KOPT-K1 (cell line): Measurements from ENCODE around the gene ARMH4.

ENCODE experiments used
- H3K27ac ChIP-seq: fragments of 200-600 bp; sonication (generic); 2 replicates; pipeline ENCODE4 v1.5.1; 2016; ENCODE audit warnings: antibody characterized with exemption, mild to moderate bottlenecking, low read depth, low read length; ENCODE audit not compliant: poor library complexity, severe bottlenecking
- H3K36me3 ChIP-seq: fragments of 200-600 bp; sonication (generic); 2 replicates; pipeline ENCODE4 v1.5.1; 2017; ENCODE audit warnings: antibody characterized with exemption, mild to moderate bottlenecking, low read length, moderate library complexity; ENCODE audit not compliant: insufficient read depth
- H3K9me3 ChIP-seq: fragments of 200-600 bp; sonication (generic); 2 replicates; pipeline ENCODE4 v1.5.1; 2017; ENCODE audit warnings: antibody characterized with exemption, low read length, mild to moderate bottlenecking; ENCODE audit not compliant: insufficient read depth, poor library complexity, severe bottlenecking

Gene ARMH4

DNA sequence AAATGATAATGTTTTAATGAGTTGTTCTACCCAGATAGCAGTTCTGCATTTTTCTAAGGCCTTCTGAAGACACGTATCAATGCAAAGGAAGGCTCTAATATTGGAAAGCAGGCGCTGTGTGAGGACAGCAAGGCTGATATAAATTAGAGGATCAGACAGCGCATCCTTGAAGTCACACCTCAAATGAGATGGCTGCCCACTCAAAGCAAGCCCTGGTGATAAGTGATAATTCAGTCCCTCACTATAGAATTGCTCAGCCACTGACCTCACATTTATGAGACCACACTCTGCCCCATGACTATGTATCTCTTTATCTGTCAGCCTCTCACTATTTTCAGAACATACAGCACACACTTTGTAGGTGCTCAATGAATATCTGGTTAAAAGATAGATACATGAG is 62.4 kb downstream of the ARMH4 start:
- H3K27ac ChIP-seq: no peak overlapping the region
- no peaks in the 10 kb centered on the region for H3K36me3 ChIP-seq
- no peaks in the 10 kb centered on the region for H3K9me3 ChIP-seq

DNA sequence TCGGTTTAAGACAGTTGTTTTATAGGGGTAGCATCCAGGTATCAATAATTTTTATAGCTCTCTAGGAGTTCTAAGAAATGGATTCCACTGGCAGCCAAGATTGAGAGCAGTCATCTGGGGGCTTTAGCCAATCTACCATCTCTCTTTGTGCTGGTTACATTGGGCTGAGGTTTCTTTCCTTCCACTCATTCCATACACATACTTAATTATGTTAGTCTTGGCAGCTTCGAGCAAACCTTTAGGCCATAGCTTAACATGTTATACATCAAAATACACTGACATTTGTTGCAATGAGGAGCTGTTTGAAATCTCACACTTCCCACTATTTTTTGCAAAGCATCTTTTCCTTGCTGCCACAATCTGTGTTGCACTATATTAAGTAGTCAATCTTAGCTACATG is 63.1 kb downstream of the ARMH4 start:
- Histone ChIP-seq H3K9me3 (no peaks in the 10 kb centered on the region), H3K27ac (no peak overlapping the region), H3K36me3 (no peaks in the 10 kb centered on the region)

- no peaks in the 10 kb centered on the region for H3K9me3 ChIP-seq
Observed at GRCh38 chr14:58085877-58086276, 66.1 kb downstream of the ARMH4 start.

DNA sequence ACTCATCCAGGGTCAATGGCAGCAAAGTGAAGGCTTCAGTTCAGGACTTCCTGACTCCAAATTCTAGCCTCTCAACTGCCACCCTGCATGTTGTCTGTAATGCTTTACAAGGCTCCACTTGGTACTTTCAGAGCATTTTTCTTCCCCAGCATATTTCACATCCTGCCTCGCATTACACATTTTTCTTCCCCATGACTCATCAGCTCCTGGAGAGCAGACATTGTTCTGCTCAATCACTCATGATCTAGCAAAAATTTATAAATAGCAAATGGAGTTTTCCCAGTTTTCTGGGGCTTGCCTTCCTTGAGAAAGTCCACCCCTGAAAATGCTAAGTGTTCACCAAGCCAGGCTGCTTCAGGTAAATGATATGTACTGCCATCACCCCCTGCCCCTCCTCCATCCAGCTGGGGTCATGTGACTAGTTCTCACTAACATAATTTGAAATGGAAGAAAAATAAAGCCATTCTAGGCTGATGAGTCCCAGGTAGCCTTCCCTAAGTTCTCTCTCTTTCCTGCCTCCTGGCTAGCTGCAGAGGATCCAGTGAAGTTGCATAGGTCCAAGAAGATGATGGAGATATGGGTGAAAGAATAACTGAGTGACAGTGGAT is 69.4 kb downstream of the ARMH4 start:
- Histone ChIP-seq H3K9me3 (no peaks in the 10 kb centered on the region), H3K36me3 (no peaks in the 10 kb centered on the region), H3K27ac (no peak overlapping the region)

More at GRCh38 chr14:58085877-58086276, 66.1 kb downstream of the ARMH4 start:
- Histone ChIP-seq H3K36me3 (no peaks in the 10 kb centered on the region), H3K27ac (no peak overlapping the region)

GRCh38 chr14:58082011-58082410 is 70.0 kb downstream of the ARMH4 start:
- Histone ChIP-seq H3K27ac (no peak overlapping the region), H3K36me3 (no peaks in the 10 kb centered on the region)

GRCh38 chr14:58078471-58078870 is 73.5 kb downstream of the ARMH4 start:
- Histone ChIP-seq H3K36me3 (no peaks in the 10 kb centered on the region), H3K27ac (no peak overlapping the region), H3K9me3 (no peaks in the 10 kb centered on the region)

More at GRCh38 chr14:58082011-58082410, 70.0 kb downstream of the ARMH4 start:
- no peaks in the 10 kb centered on the region for H3K9me3 ChIP-seq

- Histone ChIP-seq H3K36me3 (no peaks in the 10 kb centered on the region), H3K9me3 (no peaks in the 10 kb centered on the region), H3K27ac (no peak overlapping the region)
Observed at GRCh38 chr14:58078068-58078467, 73.9 kb downstream of the ARMH4 start.

- Histone ChIP-seq H3K36me3 (no peaks in the 10 kb centered on the region), H3K9me3 (no peaks in the 10 kb centered on the region), H3K27ac (no peak overlapping the region)
Observed at GRCh38 chr14:58077621-58078020, 74.4 kb downstream of the ARMH4 start.

- no peaks in the 10 kb centered on the region for H3K36me3 ChIP-seq
- H3K27ac ChIP-seq: no peak overlapping the region
- no peaks in the 10 kb centered on the region for H3K9me3 ChIP-seq
Observed at GRCh38 chr14:58073516-58073915, 78.5 kb downstream of the ARMH4 start.

DNA sequence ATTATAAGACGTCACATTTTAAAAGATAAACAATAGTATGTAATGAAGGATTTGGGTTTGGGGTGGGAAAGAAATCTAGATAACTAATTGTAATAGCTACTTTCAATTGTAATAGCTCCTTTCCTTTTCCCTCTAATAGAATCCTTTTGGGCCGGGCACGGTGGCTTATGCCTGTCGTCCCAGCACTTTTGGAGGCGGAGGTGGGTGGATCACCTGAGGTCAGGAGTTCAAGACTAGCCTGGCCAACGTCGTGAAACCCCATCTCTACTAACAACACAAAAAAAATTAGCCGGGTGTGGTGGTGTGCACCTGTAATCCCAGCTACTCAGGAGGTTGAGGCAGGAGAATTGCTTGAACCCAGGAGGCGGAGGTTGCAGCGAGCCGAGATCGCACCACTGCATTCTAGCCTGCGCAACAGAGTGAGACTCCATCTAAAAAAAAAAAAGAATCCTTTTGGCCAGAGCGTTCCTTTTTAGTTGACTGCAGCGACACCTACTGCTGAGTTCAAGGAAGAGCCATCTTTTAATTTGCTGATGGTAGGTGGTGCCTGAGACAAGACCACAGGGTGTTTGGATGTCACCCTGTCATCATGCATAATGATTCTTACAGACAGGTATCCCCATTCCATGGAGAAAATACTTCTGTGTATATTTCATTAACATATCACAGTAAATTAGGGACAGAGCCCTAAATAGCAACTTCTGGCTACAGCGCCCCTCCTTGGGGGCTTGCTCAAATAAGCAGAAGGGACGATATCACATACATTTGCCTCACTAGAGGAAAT is 79.5 kb downstream of the ARMH4 start:
- H3K27ac ChIP-seq: no peak overlapping the region
- no peaks in the 10 kb centered on the region for H3K36me3 ChIP-seq
- no peaks in the 10 kb centered on the region for H3K9me3 ChIP-seq

- no peak overlapping the region for H3K27ac ChIP-seq
- no peaks in the 10 kb centered on the region for H3K9me3 ChIP-seq
- no peaks in the 10 kb centered on the region for H3K36me3 ChIP-seq
Observed at GRCh38 chr14:58071341-58071740, 80.7 kb downstream of the ARMH4 start.

DNA sequence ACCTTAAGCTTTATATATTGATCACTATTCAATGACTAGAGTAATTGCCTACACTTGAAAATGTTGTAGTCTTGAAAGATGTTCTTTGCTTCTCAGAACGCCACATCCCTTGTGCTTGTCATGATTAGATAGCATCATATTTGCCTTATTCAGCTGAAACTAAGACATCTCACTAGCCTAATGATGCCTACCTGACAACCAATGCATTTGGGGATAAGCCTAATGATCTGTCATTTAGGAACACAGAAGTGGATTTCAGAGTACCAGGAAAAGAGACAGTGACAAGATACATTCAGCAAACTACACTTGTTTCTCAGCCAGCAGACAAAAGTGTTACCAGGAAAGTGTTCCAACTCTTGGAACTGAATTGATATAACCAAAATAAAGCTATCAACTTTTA is 83.7 kb downstream of the ARMH4 start:
- no peaks in the 10 kb centered on the region for H3K36me3 ChIP-seq
- H3K9me3 ChIP-seq: no peaks in the 10 kb centered on the region
- H3K27ac ChIP-seq: no peak overlapping the region

DNA sequence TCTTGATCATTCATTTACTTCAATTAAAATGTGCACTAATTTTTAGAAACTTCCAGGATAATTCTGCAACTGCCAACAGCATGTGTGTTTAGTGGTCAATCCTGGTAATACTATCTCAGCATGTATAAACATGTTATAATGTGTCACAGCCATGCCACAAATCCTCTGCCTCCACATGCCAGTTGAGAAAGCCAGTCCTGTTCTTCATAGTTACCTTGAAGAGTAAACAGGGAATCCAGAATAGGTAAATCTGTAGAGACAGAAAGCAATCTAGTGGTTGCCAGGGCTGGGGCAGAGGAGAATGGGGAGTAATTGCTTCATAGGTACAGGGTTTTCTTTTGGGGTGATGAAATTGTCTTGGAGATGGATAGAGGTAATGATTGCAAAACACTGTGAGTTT is 85.9 kb downstream of the ARMH4 start:
- Histone ChIP-seq H3K9me3 (no peaks in the 10 kb centered on the region), H3K36me3 (no peaks in the 10 kb centered on the region), H3K27ac (no peak overlapping the region)

GRCh38 chr14:58061581-58061980 is 90.4 kb downstream of the ARMH4 start:
- Histone ChIP-seq H3K27ac (no peak overlapping the region), H3K36me3 (no peaks in the 10 kb centered on the region), H3K9me3 (no peaks in the 10 kb centered on the region)

DNA sequence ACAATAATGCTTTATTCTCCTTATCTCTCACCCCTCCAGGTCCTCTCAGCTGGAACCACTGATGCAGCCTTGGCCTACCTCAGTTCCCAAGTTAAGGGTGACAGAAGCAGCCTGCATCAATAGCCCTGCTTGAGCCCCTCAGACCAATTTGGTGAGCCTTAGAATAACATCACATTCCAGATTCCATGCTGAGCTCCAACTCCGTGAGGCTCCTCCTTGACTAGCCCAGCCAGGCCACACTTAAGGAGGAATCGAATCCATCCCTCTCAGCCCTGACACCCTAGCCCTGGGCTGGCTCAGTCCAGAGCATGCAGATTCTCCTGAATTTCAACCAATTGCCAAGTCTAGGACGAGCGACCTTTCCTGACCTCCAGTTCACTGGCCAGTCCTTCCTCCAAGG is 91.1 kb downstream of the ARMH4 start:
- Histone ChIP-seq H3K27ac (no peak overlapping the region), H3K36me3 (no peaks in the 10 kb centered on the region), H3K9me3 (no peaks in the 10 kb centered on the region)

DNA sequence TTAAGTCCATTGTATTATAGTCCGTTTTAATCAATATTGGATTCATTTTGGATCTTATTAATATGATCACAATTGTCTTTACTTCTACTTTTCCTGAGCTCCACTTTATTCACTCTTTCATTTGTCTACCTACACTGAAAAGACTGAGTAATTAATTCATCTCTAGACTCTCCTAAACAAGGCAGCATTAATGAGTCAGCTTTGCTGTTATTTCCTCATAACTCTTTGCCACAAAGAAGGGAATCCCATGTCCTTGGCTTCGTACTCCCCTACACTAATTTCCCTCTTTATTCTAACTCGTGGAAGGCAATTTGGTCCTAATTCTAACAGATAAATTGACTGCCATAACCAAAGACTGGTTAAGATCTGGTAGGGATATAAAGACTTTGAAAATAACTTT is 91.9 kb downstream of the ARMH4 start:
- Histone ChIP-seq H3K27ac (no peak overlapping the region), H3K36me3 (no peaks in the 10 kb centered on the region), H3K9me3 (no peaks in the 10 kb centered on the region)
